ENCODE data around the gene DUSP1.

The DUSP1 gene

GRCh38 chr5:172777881-172778814 lies 7.2 kb upstream of the DUSP1 start:
- DNase-seq (ENCODE audit: low read depth) = no peak

- DNase-seq (ENCODE audit: low read depth) = no peak
Observed at GRCh38 chr5:172776235-172776594, 5.2 kb upstream of the DUSP1 start.

- DNase-seq (ENCODE audit: low read depth) = no peak
Observed at GRCh38 chr5:172775326-172776234, 4.6 kb upstream of the DUSP1 start.

GRCh38 chr5:172774561-172775315 lies 3.7 kb upstream of the DUSP1 start:
- no peak for DNase-seq (ENCODE audit: low read depth)

GRCh38 chr5:172773481-172774469 lies 2.8 kb upstream of the DUSP1 start:
- no peak for DNase-seq (ENCODE audit: low read depth)

GRCh38 chr5:172772112-172772906 lies 1.3 kb upstream of the DUSP1 start:
- DNase-seq (ENCODE audit: low read depth) = no peak

- no peak for DNase-seq (ENCODE audit: low read depth)
Observed at GRCh38 chr5:172771439-172772111, 580 bp upstream of the DUSP1 start.

GRCh38 chr5:172770374-172770674 lies 671 bp downstream of the DUSP1 start:
- no peak for DNase-seq (ENCODE audit: low read depth)

GRCh38 chr5:172769616-172770373 lies 1.2 kb downstream of the DUSP1 start:
- no peak for DNase-seq (ENCODE audit: low read depth)

- DNase-seq (ENCODE audit: low read depth) = no peak
Observed at GRCh38 chr5:172769342-172769615, 1.7 kb downstream of the DUSP1 start.

- DNase-seq (ENCODE audit: low read depth) = no peak
Observed at GRCh38 chr5:172768573-172769341, 2.2 kb downstream of the DUSP1 start.

- no peak for DNase-seq (ENCODE audit: low read depth)
Observed at GRCh38 chr5:172768098-172768572, 2.9 kb downstream of the DUSP1 start.

- DNase-seq (ENCODE audit: low read depth) = no peak
Observed at GRCh38 chr5:172766287-172767108, 4.5 kb downstream of the DUSP1 start.

GRCh38 chr5:172765766-172766286 lies 5.2 kb downstream of the DUSP1 start:
- no peak for DNase-seq (ENCODE audit: low read depth)

GRCh38 chr5:172764861-172765765 lies 5.9 kb downstream of the DUSP1 start:
- DNase-seq (ENCODE audit: low read depth) = peak; percentile 99

GRCh38 chr5:172763120-172763464 lies 7.9 kb downstream of the DUSP1 start:
- no peak for DNase-seq (ENCODE audit: low read depth)
